HepG2 (cell line): ENCODE measurements around the gene PSMD8. TPM values are rescaled to one million over a fixed set of nuclear protein-coding genes. Genes with fewer than 3 reads are reported as not detected.

ENCODE experiments used
- HNF4A ChIP-seq: sonication (generic); formaldehyde crosslinking; IDR thresholded peaks from 2 replicates; pipeline ENCODE4 v1.4.0; 2020; ENCODE audit warnings: missing genetic modification reagents
- HNRNPK ChIP-seq: fragments of 200-400 bp; formaldehyde crosslinking; IDR thresholded peaks from 2 replicates; pipeline ENCODE4 v1.6.1; 2018; ENCODE audit warnings: low read length, low read depth, moderate library complexity, mild to moderate bottlenecking; ENCODE audit not compliant: poor library complexity, severe bottlenecking
- KDM4B ChIP-seq: sonication (generic); formaldehyde crosslinking; IDR thresholded peaks from 2 replicates; pipeline ENCODE4 v1.4.0; 2020; ENCODE audit warnings: missing genetic modification reagents
- ZNF501 ChIP-seq: sonication (generic); formaldehyde crosslinking; IDR thresholded peaks from 2 replicates; pipeline ENCODE4 v1.5.1; 2020; ENCODE audit warnings: mild to moderate bottlenecking, moderate library complexity, missing genetic modification reagents
- polyA plus RNA-seq, 8 experiments: library from polyadenylated mRNA; depleted of rRNA in 3 of 8; stranded (reverse) in 7 of 8; unstranded in 1 of 8; fragments of >200 nt; fragmentation: Illumina TruSeq in 4 of 8; extraction: Trizol in 4 of 8; gene quantifications; 2 replicates each; pipeline versions ENCODE4 v1.2.1 to v1.2.3, GENCODE V29; 2011 to 2016; ENCODE audit warnings: low read depth in 4 of 8, missing spikeins in 1 of 8, mixed read lengths in 1 of 8; ENCODE audit not compliant: insufficient read depth in 1 of 8
- total RNA-seq, 5 experiments: library from RNA; depleted of rRNA; stranded (reverse); fragments of >200 nt; fragmentation: Illumina TruSeq; extraction: Trizol; gene quantifications; 2 replicates each; pipeline ENCODE4 v1.2.3, GENCODE V29; 2016; ENCODE audit warnings: low read depth in 1 of 5
- TF ChIP-seq, protein P1 (sequence below): sonication (generic); formaldehyde crosslinking; IDR thresholded peaks from 2 replicates; pipeline ENCODE4 v1.4.0; 2020; ENCODE audit warnings: missing genetic modification reagents, borderline replicate concordance
- TF ChIP-seq, protein P2 (sequence below): sonication (generic); formaldehyde crosslinking; IDR thresholded peaks from 2 replicates; pipeline ENCODE4 v1.5.0; 2020; ENCODE audit warnings: missing genetic modification reagents
- TF ChIP-seq, protein P3 (sequence below): sonication (generic); formaldehyde crosslinking; IDR thresholded peaks from 2 replicates; pipeline ENCODE4 v1.5.0; 2020; ENCODE audit warnings: missing genetic modification reagents
- TF ChIP-seq, protein P4 (sequence below): sonication (generic); formaldehyde crosslinking; IDR thresholded peaks from 2 replicates; pipeline ENCODE4 v1.8.1; 2023; ENCODE audit warnings: mild to moderate bottlenecking, missing genetic modification reagents
- TF ChIP-seq, protein P5 (sequence below): sonication (generic); formaldehyde crosslinking; IDR thresholded peaks from 2 replicates; pipeline ENCODE4 v1.8.1; 2023; ENCODE audit warnings: missing genetic modification reagents, inconsistent platforms, borderline replicate concordance
- TF ChIP-seq, protein P6 (sequence below): sonication (generic); formaldehyde crosslinking; IDR thresholded peaks from 2 replicates; pipeline ENCODE4 v1.9.0; 2021; ENCODE audit warnings: mild to moderate bottlenecking, missing genetic modification reagents
- TF ChIP-seq, protein P7 (sequence below): IDR thresholded peaks from 2 replicates; pipeline ENCODE4 v1.6.1; 2012; ENCODE audit warnings: inconsistent platforms

PSMD8 gene
- total and polyA plus RNA-seq, 2 of the 13 experiments (the other 11 are each of a cell fraction or from before 2014, with no cell fraction given): 162 to 296 TPM

DNA sequence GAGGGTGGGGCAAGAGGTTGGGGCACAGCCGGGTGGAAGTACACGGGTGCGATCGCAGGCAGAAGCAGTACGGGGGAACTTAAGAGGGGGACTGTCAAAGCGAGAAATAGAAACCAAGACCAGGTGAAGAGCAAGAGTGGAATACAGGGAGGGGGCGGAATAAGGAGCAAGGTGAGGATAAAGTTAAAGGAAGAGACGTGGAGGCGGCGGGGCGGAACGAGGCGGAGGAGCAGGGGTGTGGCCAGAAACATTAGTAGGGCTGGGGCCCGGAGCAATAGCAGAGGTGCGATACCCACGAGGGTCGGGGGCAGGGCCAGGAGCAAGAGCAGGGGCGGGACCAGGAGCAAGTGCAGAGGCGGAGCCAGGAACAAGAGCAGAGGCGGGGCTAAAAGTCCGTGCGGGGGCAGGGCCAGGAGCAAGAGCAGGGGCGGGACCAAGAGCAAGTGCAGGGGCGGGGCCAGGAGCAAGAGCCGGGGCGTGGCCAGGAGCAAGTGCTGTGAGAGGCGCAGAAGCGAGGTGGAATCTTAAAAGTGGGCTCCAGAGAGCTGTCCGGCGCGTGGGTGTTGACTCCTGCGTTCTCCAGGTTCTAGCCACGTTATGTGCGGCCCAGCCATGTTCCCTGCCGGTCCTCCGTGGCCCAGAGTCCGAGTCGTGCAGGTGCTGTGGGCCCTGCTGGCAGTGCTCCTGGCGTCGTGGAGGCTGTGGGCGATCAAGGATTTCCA lies 37.6 kb upstream of the PSMD8 start (continued):
- TF ChIP-seq, protein P1, sequence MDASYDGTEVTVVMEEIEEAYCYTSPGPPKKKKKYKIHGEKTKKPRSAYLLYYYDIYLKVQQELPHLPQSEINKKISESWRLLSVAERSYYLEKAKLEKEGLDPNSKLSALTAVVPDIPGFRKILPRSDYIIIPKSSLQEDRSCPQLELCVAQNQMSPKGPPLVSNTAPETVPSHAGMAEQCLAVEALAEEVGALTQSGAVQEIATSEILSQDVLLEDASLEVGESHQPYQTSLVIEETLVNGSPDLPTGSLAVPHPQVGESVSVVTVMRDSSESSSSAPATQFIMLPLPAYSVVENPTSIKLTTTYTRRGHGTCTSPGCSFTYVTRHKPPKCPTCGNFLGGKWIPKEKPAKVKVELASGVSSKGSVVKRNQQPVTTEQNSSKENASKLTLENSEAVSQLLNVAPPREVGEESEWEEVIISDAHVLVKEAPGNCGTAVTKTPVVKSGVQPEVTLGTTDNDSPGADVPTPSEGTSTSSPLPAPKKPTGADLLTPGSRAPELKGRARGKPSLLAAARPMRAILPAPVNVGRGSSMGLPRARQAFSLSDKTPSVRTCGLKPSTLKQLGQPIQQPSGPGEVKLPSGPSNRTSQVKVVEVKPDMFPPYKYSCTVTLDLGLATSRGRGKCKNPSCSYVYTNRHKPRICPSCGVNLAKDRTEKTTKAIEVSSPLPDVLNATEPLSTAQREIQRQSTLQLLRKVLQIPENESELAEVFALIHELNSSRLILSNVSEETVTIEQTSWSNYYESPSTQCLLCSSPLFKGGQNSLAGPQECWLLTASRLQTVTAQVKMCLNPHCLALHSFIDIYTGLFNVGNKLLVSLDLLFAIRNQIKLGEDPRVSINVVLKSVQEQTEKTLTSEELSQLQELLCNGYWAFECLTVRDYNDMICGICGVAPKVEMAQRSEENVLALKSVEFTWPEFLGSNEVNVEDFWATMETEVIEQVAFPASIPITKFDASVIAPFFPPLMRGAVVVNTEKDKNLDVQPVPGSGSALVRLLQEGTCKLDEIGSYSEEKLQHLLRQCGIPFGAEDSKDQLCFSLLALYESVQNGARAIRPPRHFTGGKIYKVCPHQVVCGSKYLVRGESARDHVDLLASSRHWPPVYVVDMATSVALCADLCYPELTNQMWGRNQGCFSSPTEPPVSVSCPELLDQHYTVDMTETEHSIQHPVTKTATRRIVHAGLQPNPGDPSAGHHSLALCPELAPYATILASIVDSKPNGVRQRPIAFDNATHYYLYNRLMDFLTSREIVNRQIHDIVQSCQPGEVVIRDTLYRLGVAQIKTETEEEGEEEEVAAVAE (CRISPR knock-in tag): no peak
- TF ChIP-seq, protein P2, sequence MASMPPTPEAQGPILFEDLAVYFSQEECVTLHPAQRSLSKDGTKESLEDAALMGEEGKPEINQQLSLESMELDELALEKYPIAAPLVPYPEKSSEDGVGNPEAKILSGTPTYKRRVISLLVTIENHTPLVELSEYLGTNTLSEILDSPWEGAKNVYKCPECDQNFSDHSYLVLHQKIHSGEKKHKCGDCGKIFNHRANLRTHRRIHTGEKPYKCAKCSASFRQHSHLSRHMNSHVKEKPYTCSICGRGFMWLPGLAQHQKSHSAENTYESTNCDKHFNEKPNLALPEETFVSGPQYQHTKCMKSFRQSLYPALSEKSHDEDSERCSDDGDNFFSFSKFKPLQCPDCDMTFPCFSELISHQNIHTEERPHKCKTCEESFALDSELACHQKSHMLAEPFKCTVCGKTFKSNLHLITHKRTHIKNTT (CRISPR knock-in tag): no peak
- TF ChIP-seq HNF4A: no peak
- no peak for TF ChIP-seq KDM4B (CRISPR knock-in tag)
- TF ChIP-seq, protein P3, sequence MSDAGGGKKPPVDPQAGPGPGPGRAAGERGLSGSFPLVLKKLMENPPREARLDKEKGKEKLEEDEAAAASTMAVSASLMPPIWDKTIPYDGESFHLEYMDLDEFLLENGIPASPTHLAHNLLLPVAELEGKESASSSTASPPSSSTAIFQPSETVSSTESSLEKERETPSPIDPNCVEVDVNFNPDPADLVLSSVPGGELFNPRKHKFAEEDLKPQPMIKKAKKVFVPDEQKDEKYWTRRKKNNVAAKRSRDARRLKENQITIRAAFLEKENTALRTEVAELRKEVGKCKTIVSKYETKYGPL (CRISPR knock-in tag): no peak
- TF ChIP-seq, protein P4, sequence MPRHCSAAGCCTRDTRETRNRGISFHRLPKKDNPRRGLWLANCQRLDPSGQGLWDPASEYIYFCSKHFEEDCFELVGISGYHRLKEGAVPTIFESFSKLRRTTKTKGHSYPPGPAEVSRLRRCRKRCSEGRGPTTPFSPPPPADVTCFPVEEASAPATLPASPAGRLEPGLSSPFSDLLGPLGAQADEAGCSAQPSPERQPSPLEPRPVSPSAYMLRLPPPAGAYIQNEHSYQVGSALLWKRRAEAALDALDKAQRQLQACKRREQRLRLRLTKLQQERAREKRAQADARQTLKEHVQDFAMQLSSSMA (CRISPR knock-in tag): no peak
- TF ChIP-seq, protein P5, sequence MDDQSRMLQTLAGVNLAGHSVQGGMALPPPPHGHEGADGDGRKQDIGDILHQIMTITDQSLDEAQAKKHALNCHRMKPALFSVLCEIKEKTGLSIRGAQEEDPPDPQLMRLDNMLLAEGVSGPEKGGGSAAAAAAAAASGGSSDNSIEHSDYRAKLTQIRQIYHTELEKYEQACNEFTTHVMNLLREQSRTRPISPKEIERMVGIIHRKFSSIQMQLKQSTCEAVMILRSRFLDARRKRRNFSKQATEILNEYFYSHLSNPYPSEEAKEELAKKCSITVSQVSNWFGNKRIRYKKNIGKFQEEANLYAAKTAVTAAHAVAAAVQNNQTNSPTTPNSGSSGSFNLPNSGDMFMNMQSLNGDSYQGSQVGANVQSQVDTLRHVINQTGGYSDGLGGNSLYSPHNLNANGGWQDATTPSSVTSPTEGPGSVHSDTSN (CRISPR knock-in tag): no peak
- TF ChIP-seq, protein P6, sequence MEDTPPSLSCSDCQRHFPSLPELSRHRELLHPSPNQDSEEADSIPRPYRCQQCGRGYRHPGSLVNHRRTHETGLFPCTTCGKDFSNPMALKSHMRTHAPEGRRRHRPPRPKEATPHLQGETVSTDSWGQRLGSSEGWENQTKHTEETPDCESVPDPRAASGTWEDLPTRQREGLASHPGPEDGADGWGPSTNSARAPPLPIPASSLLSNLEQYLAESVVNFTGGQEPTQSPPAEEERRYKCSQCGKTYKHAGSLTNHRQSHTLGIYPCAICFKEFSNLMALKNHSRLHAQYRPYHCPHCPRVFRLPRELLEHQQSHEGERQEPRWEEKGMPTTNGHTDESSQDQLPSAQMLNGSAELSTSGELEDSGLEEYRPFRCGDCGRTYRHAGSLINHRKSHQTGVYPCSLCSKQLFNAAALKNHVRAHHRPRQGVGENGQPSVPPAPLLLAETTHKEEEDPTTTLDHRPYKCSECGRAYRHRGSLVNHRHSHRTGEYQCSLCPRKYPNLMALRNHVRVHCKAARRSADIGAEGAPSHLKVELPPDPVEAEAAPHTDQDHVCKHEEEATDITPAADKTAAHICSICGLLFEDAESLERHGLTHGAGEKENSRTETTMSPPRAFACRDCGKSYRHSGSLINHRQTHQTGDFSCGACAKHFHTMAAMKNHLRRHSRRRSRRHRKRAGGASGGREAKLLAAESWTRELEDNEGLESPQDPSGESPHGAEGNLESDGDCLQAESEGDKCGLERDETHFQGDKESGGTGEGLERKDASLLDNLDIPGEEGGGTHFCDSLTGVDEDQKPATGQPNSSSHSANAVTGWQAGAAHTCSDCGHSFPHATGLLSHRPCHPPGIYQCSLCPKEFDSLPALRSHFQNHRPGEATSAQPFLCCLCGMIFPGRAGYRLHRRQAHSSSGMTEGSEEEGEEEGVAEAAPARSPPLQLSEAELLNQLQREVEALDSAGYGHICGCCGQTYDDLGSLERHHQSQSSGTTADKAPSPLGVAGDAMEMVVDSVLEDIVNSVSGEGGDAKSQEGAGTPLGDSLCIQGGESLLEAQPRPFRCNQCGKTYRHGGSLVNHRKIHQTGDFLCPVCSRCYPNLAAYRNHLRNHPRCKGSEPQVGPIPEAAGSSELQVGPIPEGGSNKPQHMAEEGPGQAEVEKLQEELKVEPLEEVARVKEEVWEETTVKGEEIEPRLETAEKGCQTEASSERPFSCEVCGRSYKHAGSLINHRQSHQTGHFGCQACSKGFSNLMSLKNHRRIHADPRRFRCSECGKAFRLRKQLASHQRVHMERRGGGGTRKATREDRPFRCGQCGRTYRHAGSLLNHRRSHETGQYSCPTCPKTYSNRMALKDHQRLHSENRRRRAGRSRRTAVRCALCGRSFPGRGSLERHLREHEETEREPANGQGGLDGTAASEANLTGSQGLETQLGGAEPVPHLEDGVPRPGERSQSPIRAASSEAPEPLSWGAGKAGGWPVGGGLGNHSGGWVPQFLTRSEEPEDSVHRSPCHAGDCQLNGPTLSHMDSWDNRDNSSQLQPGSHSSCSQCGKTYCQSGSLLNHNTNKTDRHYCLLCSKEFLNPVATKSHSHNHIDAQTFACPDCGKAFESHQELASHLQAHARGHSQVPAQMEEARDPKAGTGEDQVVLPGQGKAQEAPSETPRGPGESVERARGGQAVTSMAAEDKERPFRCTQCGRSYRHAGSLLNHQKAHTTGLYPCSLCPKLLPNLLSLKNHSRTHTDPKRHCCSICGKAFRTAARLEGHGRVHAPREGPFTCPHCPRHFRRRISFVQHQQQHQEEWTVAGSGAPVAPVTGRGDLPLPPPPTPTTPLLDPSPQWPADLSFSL (CRISPR knock-in tag): no peak
- TF ChIP-seq HNRNPK: no peak
- TF ChIP-seq, protein P7, sequence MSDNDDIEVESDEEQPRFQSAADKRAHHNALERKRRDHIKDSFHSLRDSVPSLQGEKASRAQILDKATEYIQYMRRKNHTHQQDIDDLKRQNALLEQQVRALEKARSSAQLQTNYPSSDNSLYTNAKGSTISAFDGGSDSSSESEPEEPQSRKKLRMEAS: peak; percentile 49; the same call in 1 of the 2 replicates
- peak; percentile 43; the same call in 1 of the 2 replicates for TF ChIP-seq ZNF501 (CRISPR knock-in tag)
